ENCODE measurements around the gene ATRN.
"Not testable (repeated sequence)": the region's sequence is repeated elsewhere in the genome, so short reads cannot be mapped to it uniquely, and the experiment has no call there.

ATRN gene

GRCh38 chr20:3563548-3564177 lies 92.8 kb downstream of the ATRN start:
- peak in 1 of 3 donors; percentile 11 for DNase-seq (ENCODE audit: low read depth in 3 of 3)

DNA sequence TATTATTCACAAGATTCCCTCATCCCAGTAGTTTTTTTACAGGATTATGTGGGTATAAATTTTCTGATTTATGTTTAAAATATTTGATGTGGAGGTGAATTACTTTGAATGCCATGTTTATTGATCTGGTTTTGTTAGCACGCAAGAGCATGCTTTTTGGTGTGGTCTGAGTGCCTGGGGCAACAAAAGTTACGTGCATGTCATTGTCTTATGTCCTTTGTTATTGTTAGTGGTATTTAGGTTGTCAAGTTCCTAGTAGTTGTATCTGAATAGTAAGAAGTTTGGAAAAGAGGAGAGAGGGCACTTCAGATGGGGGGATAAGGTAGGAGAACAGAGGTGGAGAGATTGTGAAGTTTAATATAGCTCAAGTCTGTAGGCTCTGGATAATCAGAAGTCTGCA lies 95.0 kb downstream of the ATRN start:
- no peak for DNase-seq (ENCODE audit: low read depth in 3 of 3)

DNA sequence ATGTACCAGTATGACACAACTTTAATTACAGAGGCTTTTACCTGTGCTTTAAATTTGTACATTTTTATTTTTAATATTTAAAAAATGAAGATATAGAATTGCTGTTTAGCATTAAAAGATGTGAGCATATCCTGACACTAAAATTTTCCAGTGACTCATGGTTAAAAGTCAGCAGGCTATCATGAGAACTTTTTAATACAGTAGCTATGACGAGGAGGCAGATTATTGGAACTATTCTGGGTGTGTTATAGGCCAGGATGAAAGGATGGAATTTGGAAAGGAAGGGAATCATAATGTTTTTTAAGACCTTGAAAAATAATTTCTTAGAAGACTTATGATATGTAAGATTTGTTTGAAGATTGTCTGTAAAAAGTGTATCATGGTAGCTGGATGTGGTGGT lies 101.3 kb downstream of the ATRN start:
- DNase-seq (ENCODE audit: low read depth in 3 of 3): no peak

DNA sequence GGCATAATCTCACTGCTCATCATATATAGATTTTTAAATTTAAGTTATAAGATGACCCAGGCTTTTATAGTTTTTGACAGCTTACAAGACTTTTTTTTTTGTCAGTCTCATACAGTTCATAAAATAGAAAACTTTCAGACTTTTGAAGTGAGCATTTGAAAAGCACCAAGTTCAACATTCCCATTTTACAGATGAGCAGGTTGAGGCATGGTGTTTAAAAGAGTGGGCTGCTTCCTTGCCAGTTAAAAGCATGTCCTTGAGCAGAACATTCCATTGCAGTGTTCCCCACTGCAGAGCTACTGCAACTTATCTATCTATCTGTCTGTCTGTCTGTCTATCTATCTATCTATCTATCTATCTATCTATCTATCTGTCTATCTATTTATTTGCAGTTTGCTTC lies 105.5 kb downstream of the ATRN start:
- DNase-seq (ENCODE audit: low read depth in 3 of 3): no peak

DNA sequence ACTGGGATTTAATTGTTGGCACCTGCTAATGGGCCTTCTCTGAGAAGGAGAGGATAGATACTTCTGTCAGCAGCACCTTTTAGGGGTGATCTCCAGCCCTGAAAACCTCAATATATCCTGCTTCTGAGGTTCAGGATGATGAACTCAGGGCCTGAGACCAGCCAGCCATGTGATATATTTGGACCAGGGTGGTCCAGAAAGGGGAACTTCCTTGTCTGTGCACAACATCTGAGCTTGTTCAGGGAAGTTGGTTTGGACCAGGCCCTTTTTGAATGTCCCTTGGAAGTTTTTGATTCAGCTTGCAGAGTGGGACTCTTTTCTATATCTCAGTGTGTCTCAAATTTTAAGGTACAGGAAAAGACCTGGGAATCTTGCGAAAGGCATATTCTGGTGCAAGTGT lies 106.5 kb downstream of the ATRN start:
- no peak for DNase-seq (ENCODE audit: low read depth in 3 of 3)

DNA sequence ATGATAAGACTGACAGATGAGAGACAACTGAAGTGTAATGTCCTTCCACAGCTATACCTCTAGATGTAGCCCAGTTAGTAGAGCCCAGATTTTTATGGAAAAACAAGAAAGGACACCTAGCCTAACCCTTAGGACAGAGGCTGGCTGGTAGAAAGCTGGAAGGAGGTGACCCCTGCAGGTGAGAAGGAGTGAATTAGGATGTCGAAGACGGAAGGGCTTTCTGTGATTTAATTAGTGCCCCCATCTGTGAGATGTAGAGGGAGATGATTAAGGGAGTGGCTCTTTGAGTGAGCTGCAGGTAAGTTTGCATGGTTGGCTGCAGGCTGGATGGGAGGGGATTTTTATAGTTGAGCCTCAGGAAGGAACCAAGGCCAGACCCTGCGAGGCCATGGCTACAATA lies 109.6 kb downstream of the ATRN start:
- DNase-seq (ENCODE audit: low read depth in 3 of 3): no peak

GRCh38 chr20:3583765-3584164 lies 112.9 kb downstream of the ATRN start:
- DNase-seq (ENCODE audit: low read depth in 3 of 3): no peak

DNA sequence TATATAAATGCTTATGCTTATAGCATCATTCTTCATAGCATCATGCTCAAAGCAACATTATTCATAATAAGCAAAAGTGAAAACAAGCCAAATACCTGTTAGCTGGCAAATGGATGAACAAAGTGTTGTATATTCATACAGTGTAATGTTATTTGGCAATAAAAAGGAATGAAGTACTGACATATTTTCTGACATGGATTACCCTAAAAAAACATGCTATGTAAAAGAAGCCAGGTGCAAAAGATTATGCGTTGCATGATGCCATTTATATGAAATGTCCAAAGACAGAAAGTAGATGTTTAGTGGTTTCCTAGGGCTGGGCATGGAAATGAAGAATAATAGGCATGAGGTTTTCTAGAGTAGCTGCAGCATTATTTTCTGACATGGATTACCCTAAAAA lies 115.3 kb downstream of the ATRN start:
- no peak for DNase-seq (ENCODE audit: low read depth in 3 of 3)

DNA sequence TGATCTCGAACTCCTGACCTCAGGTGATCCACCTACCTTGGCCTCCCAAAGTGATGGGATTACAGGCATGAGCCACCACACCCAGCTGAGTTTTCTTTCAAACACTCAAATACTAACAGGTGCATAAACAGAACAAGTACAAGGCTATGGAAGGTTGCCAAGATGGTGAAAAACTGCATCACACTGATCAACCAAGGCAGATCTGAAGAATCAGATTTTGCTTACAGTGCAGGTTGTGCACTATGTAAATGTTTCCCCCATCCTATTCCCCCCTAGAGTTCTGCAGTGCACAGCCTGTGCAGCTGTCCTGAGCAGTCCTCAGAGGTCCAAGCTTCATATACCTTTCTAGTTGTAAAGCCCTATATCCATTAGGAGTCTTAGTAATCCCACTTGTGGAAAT lies 119.3 kb downstream of the ATRN start:
- DNase-seq (ENCODE audit: low read depth in 3 of 3): no peak

DNA sequence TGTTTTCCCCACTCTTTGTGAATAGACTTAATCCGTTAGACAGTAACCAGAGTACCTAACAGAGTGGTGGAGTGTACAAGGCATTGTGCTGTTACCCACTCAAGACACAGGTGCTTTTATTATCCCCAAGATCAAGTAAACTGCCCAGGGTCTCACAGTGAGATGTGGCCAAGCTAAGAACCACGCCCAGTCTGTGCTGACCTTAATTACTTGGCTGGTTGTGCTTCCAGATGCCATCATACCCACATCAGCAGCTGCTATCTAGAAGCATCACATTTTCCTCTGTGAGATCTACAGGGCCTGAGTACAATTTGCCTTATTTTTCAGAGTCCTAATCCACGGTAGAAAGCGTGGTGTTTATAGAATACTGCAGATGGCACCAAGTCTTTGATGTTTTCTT lies 122.1 kb downstream of the ATRN start:
- DNase-seq (ENCODE audit: low read depth in 3 of 3): no peak

DNA sequence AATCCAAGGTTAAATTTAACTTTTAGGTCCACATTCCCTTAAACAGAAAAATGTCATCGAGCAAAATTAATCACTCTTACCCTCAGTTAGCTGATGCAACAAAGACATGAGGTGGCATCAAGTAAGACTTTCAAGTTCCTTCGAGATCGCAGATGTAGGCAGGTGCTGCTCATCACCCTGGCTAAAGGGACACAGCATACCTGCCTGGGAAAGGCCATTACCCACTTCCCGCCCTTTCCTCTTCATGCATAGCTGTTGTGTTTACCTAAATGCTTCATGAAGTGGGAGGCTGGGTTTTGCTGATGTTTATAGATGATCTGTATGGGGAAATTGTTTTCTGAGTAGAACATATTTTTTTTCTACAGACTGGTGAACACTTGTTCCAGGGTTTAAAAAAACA lies 124.7 kb downstream of the ATRN start:
- no peak for DNase-seq (ENCODE audit: low read depth in 3 of 3)

DNA sequence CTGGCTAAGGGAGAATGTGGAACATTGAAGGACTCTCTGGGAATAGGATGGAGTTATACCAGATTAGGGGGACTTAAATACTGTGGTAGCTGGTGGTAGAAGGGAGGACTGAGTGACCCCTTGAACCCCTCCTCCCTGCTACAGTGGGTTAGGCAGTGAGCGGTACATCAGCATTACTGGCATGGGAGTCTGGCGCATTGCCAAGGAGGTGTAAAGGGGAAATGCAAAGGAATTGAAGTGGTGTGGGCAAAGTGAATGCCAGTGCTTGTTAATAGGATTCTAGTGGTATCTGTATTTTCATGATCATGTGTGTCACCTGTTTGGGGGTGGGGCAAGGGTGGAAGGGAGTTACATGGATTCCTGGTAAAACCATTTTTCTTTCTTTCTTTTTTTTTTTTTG lies 132.3 kb downstream of the ATRN start:
- no peak for DNase-seq (ENCODE audit: low read depth in 3 of 3)

DNA sequence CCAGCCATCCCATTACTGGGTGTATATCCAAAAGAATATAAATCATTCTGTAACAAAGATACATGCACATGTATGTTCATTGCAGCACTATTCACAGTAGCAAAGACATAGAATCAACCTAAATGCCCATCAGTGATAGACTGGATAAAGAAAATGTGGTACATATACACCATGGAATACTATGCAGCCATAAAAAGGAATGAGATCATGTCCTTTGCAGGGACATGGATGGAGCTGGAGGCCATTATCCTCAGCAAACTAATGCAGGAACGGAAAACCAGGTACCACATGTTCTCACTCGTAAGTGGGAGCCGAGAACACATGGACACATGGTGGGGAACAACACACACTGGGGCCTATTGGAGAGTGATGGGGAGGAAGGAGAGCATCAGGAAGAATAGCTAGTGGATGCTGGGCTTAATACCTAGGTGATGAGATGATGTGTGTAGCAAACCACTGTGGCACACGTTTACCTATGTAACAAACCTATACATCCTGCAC lies 134.6 kb downstream of the ATRN start:
- not testable (repeated sequence) for DNase-seq (ENCODE audit: low read depth in 3 of 3)

- DNase-seq (ENCODE audit: low read depth in 3 of 3): no peak
These were observed 135.2 kb downstream of the ATRN start for GRCh38 chr20:3606021-3606420.

GRCh38 chr20:3611901-3612300 lies 141.1 kb downstream of the ATRN start:
- no peak for DNase-seq (ENCODE audit: low read depth in 3 of 3)

DNA sequence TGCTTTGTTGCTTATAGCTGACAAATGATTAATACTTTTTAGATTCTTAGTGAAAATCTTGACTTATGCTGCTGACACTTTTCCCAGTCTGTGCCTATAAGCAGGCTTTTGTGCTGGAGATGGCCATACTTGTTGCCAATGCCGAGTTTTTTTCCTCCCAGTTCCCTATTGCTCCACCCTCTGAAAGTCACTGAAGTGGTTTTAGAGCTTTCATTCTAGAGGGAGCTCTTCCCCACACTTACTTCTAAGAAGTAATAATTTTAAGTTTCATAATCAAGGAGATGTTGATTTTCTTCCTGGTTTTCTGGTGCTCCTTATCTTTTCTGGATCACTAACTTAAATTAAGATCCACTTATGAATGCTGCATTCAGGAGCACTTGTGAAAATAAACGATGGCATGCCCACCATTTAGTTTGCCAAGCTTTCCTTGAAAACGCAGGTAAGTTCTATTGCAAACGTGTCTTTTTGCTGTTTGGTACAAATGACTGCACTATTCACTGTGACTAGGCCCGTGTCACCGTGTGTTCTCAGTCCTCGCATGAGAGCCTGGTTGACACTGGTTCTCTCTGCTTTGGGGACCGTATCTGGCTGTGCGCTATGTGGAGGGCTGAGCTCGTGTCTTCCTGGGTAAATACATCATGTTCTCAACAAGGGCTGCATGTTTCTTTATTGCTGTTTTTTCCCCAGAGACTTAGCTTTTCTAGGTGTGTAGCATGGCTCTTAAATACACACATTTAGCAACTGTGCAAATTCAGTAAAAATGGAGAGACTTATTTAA lies 142.2 kb downstream of the ATRN start:
- no peak for DNase-seq (ENCODE audit: low read depth in 3 of 3)

DNA sequence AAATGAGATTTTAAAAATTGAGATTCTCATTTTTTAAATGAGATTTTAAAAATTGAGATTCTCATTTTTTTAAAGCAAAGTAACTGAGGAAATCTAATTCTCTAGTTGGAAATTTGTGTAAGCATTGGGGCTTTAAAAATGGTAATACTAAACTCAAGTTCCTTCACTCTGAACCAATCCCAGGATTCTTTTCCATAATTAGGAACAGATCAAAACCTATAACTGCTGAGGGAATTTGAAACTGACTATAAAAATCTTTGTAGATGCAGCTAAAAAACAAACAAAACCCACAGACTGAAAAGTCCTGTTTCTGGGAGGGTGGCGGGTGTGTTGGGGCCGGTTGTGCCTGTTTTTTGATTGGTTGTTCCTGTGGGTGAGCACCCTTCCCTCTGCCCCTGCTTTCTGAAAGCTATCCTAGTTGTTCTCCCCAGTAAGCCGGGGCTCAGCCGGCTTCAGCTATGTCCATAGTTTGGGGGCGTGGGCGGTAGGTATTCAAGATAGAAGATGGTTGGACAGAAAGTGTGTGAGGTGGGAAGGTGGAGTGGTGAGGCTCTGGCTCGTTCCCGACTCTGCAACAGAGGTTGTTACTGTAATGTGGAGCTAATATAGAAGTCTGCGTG lies 143.1 kb downstream of the ATRN start:
- no peak for DNase-seq (ENCODE audit: low read depth in 3 of 3)

DNA sequence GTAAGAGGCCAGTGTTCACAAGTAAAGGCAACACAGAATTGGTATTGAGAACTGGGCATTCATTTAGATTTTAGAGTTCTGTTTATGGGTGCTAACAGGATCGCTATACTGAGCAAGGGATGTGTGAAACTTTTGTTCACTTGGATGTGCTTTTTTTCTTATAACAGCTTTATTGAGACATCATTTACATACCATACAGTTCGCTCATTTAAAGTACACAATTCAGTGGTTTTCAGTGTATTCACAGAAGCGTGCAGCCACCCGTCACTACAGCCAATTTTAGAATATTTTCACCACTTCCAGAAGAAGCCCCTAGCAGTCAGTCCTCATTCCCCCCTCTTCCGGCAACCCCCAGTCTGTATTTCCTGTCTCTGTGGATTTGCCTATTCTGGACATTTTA lies 143.6 kb downstream of the ATRN start:
- DNase-seq (ENCODE audit: low read depth in 3 of 3): no peak

DNA sequence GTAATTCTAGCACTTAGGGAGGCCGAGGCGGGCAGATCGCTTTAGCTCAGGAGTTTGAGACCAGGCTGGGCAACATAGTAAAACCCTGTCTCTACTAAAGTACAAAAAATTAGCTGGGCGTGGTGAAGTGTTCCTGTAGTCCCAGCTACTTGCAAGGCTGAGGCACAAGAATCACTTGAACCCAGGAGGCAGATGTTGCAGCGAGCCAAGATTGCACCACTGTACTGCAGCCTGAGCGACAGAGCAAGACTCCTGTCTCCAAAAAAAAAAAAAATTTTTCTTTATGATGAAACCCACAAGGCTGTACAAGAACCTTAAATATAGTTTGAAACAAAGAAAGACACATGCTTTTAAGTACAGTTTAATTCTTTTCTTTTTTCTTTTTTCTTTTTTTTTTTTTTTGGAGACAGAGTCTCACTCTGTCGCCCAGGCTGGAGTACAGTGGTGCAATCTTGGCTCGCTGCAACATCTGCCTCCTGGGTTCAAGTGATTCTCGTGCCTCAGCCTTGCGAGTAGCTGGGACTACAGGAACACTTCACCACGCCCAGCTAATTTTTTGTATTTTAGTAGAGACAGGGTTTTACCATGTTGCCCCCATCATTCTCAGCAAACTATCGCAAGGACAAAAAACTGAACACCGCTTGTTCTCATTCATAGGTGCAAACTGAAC lies 144.5 kb downstream of the ATRN start:
- DNase-seq (ENCODE audit: low read depth in 3 of 3): not testable (repeated sequence)

GRCh38 chr20:3616250-3616649 lies 145.4 kb downstream of the ATRN start:
- DNase-seq (ENCODE audit: low read depth in 3 of 3): no peak

- DNase-seq (ENCODE audit: low read depth in 3 of 3): no peak
These were observed 150.3 kb downstream of the ATRN start for GRCh38 chr20:3621111-3621510.

DNA sequence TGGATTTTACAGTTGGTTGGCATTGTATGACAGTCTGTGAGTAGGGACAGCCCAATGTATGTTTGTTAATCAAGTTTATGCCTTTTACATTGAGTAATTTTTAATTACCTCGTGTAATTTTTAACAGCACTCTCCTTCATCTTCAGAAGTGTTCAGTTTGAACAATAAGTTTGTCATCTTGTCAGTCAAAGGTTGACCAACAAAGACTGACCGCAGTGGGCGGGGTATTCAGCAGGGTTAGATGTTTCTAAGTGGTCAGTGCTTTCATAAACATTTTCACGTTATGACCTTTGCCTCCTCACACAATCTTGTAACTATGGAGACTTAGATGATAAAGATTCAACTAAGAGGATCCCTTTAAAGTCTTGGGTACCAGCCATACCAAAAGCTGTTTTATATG lies 151.6 kb downstream of the ATRN start:
- no peak for DNase-seq (ENCODE audit: low read depth in 3 of 3)

DNA sequence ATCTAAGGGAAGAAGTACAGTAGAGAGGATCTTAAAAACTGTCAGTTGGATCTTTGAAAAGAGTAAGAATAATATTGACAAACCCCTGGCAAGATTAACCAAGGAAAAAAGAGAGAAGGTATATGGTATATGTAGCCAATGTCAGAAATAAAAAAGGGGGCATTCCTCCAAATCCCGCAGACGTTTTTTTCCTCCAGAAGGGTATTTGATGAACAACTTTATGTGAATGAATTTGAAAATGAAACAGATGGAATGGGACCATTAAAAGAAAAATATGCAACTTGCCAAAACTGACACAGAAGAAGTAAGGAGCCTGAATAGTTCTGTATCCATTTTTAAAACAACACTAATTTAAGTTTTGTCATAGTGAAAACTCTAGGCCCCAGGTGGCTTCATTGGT lies 156.7 kb downstream of the ATRN start:
- no peak for DNase-seq (ENCODE audit: low read depth in 3 of 3)

All from stimulated activated CD4-positive, alpha-beta T cell treated with anti-CD3 and anti-CD28 coated beads, TNF-alpha, amount 100 ng/mL, for 48 hours (primary cell).